NCI-H526 treated with DMSO at 0.1 percent for 48 hours (cell line): ENCODE measurements around the gene UNKL.

Experiments
- DNase-seq: peaks from one replicate; lab custom pipeline; 2025; lab: John Stamatoyannopoulos, UW

The UNKL gene, protein sequence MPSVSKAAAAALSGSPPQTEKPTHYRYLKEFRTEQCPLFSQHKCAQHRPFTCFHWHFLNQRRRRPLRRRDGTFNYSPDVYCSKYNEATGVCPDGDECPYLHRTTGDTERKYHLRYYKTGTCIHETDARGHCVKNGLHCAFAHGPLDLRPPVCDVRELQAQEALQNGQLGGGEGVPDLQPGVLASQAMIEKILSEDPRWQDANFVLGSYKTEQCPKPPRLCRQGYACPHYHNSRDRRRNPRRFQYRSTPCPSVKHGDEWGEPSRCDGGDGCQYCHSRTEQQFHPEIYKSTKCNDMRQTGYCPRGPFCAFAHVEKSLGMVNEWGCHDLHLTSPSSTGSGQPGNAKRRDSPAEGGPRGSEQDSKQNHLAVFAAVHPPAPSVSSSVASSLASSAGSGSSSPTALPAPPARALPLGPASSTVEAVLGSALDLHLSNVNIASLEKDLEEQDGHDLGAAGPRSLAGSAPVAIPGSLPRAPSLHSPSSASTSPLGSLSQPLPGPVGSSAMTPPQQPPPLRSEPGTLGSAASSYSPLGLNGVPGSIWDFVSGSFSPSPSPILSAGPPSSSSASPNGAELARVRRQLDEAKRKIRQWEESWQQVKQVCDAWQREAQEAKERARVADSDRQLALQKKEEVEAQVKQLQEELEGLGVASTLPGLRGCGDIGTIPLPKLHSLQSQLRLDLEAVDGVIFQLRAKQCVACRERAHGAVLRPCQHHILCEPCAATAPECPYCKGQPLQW

DNA sequence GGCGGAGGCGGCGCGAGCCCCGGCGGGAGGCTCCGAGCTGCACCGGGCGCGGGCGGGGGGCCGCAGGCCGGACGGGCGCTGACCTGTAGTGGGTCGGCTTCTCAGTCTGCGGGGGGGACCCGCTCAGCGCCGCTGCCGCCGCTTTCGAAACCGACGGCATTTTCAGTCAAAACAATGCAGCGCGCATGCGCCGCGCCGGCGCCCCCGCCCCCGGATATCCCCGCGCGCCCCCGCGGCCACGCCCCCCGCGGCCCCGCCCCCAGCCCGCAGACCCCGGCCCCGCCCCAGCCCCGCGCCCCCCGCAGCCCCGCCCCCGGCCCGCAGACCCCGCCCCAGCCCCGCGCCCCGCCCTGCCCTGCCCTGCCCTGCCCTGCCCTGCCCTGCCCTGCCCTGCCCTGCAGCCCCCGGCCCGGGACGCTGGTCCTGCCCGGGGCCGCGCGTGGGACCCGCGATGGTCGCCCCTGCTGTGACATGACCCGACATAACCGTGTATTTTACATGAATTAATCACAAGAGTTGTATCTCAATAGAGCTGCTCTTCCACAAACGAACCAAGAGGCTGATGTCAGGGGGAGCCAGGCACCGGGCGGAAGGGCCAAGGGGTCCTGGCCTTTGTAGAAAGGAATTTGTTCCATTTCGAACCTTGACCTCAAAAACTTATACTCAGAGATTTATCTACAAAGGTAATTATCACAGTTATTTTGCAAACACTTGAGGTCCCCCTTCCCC lies at the start of gene UNKL:
UNKL (minus strand) TSS at position 173 of the 729 bp plus-strand sequence; CDS start at position 160, 13 bp downstream.
- peak; percentile 1 for DNase-seq

DNA sequence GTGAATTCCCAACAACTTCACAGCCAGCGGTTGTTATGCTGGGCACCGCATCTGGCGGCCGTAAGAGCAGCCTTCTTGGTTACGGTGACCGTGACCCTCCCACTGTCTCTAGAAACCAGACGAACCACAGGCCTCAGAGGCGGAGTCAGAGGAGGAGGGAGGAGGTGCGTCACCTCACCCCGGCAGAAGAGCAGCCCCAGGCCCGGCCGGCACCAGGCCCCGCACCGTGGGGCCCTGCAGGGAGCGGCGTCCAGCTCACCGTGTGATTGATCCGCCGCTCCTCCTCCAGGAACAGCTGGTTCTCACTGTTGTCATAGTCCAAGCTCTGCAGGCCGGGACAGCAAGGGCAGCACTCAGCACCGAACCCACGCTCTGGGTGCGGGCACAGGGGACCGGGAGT lies 46.6 kb upstream of the UNKL start:
- no peak for DNase-seq

DNA sequence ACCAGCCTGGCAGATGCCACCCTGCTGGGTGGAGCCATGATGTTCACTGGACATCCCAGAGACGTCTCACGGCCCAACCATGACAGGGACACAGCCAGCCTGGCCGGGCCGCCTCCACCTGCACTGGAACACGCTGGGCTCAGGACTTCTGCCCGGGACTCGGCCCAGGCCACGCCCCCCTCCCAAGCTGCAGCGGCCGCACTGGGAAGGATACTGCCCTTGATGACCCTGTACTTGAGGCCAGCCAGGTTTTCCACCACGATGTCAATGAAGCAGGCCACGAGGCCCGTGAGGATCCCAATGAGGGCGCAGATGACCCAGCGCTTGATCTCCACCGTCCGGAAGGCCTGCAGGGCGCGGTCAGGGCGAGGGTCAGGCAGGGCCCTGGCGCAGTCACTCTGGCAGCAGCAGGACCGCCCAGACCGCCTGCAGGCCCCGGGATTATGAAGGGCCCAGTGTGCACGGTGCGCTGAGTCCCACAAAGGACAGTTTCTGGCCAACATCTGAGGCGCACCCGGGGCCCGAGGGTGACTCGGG lies 46.2 kb upstream of the UNKL start:
- no peak for DNase-seq

GRCh38 chr16:1459967-1460366 lies 45.5 kb upstream of the UNKL start:
- DNase-seq: no peak

DNA sequence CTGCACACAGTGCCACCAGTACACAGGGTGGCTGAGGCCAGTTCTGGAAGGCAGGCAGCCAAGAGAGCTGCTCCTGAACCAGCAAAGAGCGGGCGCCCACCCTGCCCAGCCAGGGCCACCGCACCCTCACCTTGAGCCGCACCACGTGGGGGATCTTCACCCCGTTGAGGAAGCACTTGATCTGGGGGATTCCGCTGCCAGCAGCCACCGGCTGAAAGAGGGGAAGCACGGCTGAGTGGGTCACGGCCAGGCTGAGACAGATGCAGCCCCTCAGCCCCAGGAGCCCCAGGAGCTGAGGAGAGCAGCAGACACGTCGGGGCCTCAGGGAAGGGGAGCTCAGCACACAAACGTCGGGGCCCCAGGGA lies 44.5 kb upstream of the UNKL start:
- DNase-seq: no peak

DNA sequence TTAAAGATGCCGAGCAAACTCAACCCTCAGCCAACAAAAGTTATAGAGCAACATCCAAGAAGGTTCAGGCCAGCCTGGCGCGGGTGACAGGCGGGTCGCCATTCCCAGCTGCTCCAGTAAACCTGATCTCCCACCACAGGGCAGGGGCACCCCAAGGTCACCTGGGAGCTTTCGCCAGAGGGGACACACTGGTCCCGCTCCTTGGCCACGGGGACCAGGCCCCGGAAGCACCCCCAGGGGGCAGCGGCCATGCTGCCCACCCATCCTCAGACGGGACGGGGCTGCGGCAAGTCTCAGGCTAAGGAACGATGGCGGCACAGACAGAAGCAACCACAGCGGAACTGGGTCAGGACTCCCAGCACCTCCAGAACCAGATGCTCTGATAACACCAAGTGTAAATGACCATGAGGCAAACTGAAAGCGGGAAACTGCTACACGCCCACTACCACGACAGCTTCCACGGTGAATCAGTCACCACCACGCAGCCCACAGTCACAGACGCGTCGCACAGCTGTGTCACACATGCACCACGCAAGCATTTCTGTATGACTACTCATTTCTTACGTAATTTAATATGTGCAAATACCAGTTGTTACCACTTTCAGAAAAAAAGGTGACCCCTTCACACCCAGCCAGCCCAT lies 44.0 kb upstream of the UNKL start:
- DNase-seq: no peak

GRCh38 chr16:1457489-1458245 lies 43.2 kb upstream of the UNKL start:
- no peak for DNase-seq

DNA sequence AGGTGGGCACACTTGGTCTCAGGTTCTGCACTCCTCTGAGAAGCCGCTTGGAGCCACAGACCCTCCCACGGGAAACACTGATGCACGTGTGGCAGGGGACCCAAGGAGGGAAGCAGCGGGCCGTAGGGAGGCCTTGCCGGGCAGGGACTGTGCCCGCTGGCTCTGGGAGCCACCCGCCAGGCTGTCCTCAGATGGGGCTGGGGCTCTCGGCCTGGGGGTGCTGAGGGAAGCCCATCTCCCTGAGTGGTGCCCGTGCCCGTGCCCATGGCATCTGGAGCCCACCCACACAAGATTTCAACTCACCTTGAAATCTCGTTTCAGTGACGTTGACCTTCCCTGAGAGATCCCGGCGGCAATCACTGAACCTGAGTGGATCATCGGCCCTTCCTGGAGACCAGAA lies 42.4 kb upstream of the UNKL start:
- no peak for DNase-seq

DNA sequence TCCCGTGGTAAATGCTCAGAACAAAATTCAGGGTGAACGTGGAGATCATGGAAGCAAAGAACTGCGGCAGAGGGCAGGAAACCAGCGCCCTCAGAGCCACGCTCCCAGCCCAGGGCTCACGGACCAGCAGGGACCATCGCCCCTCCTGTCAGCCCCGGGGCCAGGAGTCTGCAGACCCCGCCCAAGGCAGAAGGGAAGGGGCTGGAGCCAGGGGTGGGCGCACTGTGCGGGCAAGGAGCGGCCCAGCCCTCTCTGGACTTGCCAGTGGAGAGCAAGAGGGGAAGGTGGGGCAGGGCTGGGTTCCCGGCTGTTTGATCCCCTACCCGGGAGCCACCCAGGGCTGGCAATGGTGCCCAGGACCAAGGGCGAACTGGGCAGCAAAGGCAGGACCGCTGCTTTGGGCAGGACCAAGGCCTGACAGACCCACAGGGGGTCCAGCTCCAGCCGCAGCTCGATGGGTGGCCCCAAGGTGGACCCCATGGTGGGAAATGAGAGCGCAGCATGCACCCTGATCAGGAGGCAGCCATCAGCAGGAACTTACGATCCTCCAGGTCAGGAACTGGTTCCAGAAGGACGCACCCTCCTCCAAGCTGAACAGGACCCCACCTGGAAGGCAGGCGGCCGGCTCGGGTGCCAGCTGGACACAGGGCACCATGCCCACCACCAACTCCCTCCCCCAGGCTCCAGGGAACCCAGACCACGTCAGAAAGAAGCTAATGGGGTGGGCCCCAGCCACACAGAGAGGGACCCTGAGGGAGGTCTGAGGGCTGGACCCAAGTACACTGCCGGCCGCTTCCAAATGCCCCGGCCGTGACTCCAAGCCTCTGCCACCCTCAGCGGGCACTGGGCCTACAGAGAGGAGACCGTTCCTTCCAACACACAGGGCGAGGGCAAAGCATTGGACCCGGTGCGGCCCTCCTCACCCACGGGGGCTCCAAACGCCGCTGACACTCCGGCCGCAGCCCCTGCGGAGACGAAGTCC lies 41.0 kb upstream of the UNKL start:
- no peak for DNase-seq

DNA sequence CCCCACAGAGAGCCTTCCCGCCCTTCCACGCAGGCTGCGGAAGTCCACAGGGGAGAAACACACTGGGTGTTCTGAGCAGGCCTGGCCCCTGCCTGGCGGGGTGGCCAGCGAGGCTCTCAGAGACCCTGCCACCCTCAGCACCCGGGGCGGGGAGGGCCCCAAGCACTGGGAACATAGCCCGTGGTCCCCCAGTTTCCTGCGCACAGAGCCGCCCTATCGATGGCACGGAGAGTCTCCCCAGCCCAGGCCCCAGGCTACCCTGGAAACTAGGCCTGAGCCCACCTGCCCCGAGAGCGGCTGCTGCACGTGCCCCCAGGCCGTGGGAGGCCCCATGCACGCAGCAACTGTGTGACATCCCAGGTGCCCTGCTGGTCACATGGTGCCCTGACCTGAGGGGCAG lies 40.1 kb upstream of the UNKL start:
- no peak for DNase-seq

DNA sequence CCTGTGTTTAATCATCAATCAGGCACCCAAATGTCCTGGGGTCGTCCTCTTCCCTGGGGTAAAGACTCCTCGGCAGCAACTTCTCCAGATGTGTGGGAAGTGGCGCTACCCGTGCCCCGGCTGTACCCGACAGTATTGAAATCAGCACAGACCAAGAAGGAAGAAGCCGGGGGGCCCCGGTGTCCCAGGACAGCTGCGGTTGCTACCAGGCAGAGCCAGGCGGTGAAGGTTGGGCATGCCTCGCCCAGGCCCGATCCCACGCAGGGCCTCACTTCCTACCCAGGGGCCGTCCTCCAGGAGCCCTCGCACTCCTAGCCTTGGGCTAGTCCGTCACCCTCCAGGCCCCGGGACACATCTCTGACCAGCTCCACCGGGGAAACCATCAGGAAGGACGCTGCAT lies 38.8 kb upstream of the UNKL start:
- DNase-seq: no peak

- no peak for DNase-seq
These were observed 38.0 kb upstream of the UNKL start for GRCh38 chr16:1452530-1452929.

- no peak for DNase-seq
These were observed 37.3 kb upstream of the UNKL start for GRCh38 chr16:1451702-1452392.

DNA sequence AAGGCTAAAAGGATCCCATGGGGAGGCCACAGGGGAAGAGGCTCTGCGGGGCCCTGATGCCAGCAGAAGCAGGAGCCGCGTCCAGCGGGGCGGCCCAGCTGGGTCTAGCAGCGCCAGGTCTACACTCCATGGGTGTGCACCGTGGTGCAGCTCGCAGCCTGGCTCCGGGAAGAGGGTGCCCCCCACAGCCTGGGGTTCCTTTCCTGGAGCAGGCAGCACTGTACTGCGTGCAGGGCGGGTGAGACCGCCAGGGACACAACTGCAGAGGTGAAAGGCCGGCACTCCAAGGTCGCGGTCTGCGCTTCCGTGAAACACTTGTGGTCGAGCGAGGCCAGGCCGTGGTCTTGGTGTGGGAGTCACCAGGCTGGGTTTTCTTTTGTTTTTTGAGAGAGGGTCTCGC lies 36.3 kb upstream of the UNKL start:
- DNase-seq: no peak

GRCh38 chr16:1450218-1450617 lies 35.7 kb upstream of the UNKL start:
- DNase-seq: no peak

- DNase-seq: no peak
These were observed 34.8 kb upstream of the UNKL start for GRCh38 chr16:1449201-1449788.

DNA sequence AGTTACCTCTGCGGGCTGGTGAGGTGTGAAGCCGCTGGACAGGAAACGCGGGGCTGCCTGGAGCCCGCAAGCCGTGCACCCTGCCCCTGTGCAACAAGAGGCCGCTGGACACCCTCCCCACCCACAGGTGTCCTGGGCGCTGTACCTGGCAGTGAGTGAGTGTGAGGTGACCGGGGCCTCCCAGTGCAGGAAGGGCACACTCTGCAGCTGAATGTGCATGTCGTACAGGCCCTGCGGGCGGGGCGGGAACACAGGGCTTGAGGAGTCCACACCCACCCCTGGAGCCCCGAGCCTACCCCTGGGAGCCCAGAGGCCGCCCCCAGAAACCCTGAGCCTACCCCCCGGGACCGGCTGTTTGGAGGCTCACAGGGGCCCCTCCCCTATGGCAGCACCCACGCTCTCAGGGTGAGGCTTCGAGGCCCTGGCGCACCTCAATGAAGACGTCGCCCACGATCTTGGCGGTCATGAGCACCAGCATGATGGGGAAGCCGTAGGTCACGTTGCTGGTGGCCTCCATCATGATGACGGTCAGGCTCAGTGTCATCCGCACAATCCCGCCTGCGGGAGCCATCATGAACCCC lies 34.1 kb upstream of the UNKL start:
- DNase-seq: no peak

DNA sequence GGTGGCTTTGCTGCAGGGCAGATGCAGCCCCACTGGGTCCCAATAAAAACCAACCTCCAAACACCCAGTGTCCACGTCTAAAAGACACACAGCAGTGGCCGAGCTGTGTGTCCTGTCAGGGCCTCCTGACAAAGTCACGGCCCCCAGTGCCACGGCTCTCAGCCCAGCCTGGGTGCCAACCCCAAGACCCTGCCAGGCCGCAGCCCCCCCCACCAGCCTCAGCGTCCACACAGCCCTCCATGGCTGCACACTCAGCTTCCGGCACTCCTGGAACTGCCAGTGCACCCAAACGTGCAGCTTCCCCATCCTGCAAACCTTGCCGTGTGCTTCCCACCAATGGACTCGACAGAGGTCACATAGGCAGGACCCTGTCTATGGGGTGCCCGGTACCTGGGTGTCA lies 33.5 kb upstream of the UNKL start:
- DNase-seq: no peak
